ENCODE measurements around the gene UBE2S. TPM values are rescaled to one million over a fixed set of nuclear protein-coding genes. Genes with fewer than 3 reads are reported as not detected.

Gene UBE2S
- total RNA-seq, 1 experiment from 2014 or later: 291 TPM

DNA sequence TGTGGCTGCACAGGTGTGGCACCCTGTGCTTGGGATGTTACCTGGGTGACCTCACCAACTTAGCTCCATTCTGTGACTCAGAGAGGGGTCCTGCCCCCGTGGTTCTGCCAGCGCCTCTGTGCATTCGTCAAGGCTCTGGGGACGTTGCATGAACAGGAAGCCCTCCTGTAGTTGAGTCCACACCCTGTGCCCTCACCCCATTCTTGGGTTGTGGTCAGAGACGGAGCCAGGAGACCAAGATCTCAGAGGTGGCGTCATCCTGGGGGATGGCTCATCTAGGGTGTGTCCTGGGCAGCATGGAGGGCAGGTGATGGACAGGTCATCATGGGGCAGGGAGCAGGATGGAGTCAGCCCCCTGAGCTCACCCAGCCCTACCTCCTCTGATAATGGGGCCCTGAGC, 55.5 kb downstream of the UBE2S start:
- no peaks in the 10 kb centered on the region for H3K9me3 ChIP-seq (ENCODE audit: low read length)
- no peaks in the 10 kb centered on the region for H3K79me2 ChIP-seq (ENCODE audit: low read length)
- H3K9me2 ChIP-seq (replicated peaks; ENCODE audit: insufficient read depth, low read length): no peaks in the 10 kb centered on the region
- no peak overlapping the region for H3K4me2 ChIP-seq (ENCODE audit: low read depth, low read length, poor library complexity, severe bottlenecking)
- H3K36me3 ChIP-seq (ENCODE audit: insufficient read depth, low read length): no peaks in the 10 kb centered on the region
- no peak overlapping the region for H3K27ac ChIP-seq (ENCODE audit: low read length)
- H4K20me1 ChIP-seq (ENCODE audit: insufficient read depth, low read depth, low read length): no peaks in the 10 kb centered on the region; the same call in 1 of the 2 replicates
- H3K4me1 ChIP-seq (ENCODE audit: low read length): no peaks in the 10 kb centered on the region
- H3K9ac ChIP-seq (ENCODE audit: low read length): no peak overlapping the region
- H3K27me3 ChIP-seq (ENCODE audit: low read length): no peaks in the 10 kb centered on the region
- no peak overlapping the region for H3K4me3 ChIP-seq (ENCODE audit: low read length)
- no peak overlapping the region for H2AFZ ChIP-seq (ENCODE audit: low read length)
- no peak for DNase-seq

DNA sequence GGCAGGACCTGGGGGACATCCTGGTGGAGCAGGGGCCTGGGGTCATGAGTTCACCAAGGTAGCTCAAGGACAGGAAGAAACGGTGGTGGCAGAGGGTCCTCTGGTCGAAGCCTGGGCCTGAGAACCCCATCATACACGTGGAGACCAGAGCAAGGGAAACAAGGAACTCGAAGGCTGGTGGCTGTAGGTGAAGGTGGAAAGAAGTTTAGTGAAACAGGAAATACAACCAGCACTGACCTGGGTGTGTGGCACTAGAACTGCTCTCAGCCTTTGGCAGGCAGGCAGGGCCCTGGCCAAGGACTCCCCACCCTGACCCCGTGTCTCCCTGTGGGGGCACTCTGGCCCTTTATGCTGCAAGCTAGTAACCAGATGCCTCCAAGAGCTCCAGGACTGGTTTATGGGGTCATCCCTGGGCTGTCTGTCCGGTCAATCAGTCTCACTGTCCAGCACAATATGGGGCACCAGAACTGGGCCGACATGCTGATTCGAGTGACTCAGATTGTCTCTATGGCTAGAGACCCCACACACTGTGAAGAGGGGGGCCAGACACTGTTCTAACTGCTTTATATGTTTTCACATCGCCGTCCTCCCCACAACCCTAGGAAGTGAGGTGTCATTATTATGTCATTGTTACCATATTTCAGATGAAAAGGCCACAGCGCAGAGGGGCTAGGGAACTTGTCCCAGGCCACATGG, 56.8 kb downstream of the UBE2S start:
- no peaks in the 10 kb centered on the region for H3K4me1 ChIP-seq (ENCODE audit: low read length)
- H3K9ac ChIP-seq (ENCODE audit: low read length): no peak overlapping the region
- no peak overlapping the region for H3K4me2 ChIP-seq (ENCODE audit: low read depth, low read length, poor library complexity, severe bottlenecking)
- no peaks in the 10 kb centered on the region; the same call in 1 of the 2 replicates for H4K20me1 ChIP-seq (ENCODE audit: insufficient read depth, low read depth, low read length)
- no peak for DNase-seq
- no peaks in the 10 kb centered on the region for H3K9me2 ChIP-seq (replicated peaks; ENCODE audit: insufficient read depth, low read length)
- H3K4me3 ChIP-seq (ENCODE audit: low read length): no peak overlapping the region
- no peaks in the 10 kb centered on the region for H3K27me3 ChIP-seq (ENCODE audit: low read length)
- no peak overlapping the region for H3K27ac ChIP-seq (ENCODE audit: low read length)
- H3K79me2 ChIP-seq (ENCODE audit: low read length): no peaks in the 10 kb centered on the region
- no peaks in the 10 kb centered on the region for H3K9me3 ChIP-seq (ENCODE audit: low read length)
- no peak overlapping the region for H2AFZ ChIP-seq (ENCODE audit: low read length)
- no peaks in the 10 kb centered on the region for H3K36me3 ChIP-seq (ENCODE audit: insufficient read depth, low read length)

Other genes starting within 250 kb of the UBE2S start
- 2.5 and 4.2 TPM in 2 replicates for gene DNAAF3, start 241.2 kb downstream of the UBE2S start, total RNA-seq (2014; rRNA removed; shearing (Covaris generic); ENCODE audit: low replicate concordance)
- gene SYT5, start 227.5 kb downstream of the UBE2S start, total RNA-seq (2014; rRNA removed; shearing (Covaris generic); ENCODE audit: low replicate concordance): not detected in 2 replicates
- gene PTPRH, start 198.3 kb downstream of the UBE2S start, total RNA-seq (2014; rRNA removed; shearing (Covaris generic); ENCODE audit: low replicate concordance): 1.4 TPM in 1 of 2 replicates, not detected in the other
- 7.8 and 9.5 TPM in 2 replicates for gene TMEM86B, start 179.0 kb downstream of the UBE2S start, total RNA-seq (2014; rRNA removed; shearing (Covaris generic); ENCODE audit: low replicate concordance)
- gene PPP6R1, start 148.8 kb downstream of the UBE2S start, total RNA-seq (2014; rRNA removed; shearing (Covaris generic); ENCODE audit: low replicate concordance): 134 and 231 TPM in 2 replicates
- 35.0 and 62.5 TPM in 2 replicates for gene HSPBP1, start 127.7 kb downstream of the UBE2S start, total RNA-seq (2014; rRNA removed; shearing (Covaris generic); ENCODE audit: low replicate concordance)
- gene BRSK1, start 123.8 kb downstream of the UBE2S start, total RNA-seq (2014; rRNA removed; shearing (Covaris generic); ENCODE audit: low replicate concordance): 15.5 and 31.0 TPM in 2 replicates
- 0.61 TPM in 1 of 2 replicates, not detected in the other for gene TMEM150B, start 82.4 kb downstream of the UBE2S start, total RNA-seq (2014; rRNA removed; shearing (Covaris generic); ENCODE audit: low replicate concordance)
- gene KMT5C, start 67.9 kb downstream of the UBE2S start, total RNA-seq (2014; rRNA removed; shearing (Covaris generic); ENCODE audit: low replicate concordance): 10.3 and 46.1 TPM in 2 replicates
- not detected in 2 replicates for gene COX6B2, start 53.1 kb downstream of the UBE2S start, total RNA-seq (2014; rRNA removed; shearing (Covaris generic); ENCODE audit: low replicate concordance)
- gene GARIN5B, start 44.5 kb downstream of the UBE2S start, total RNA-seq (2014; rRNA removed; shearing (Covaris generic); ENCODE audit: low replicate concordance): not detected in 2 replicates
- 0.40 and 0.41 TPM in 2 replicates for gene IL11, start 37.3 kb downstream of the UBE2S start, total RNA-seq (2014; rRNA removed; shearing (Covaris generic); ENCODE audit: low replicate concordance)
- gene TMEM190, start 31.0 kb downstream of the UBE2S start, total RNA-seq (2014; rRNA removed; shearing (Covaris generic); ENCODE audit: low replicate concordance): not detected in 2 replicates
- 0.89 and 8.0 TPM in 2 replicates for gene TMEM238, start 23.5 kb downstream of the UBE2S start, total RNA-seq (2014; rRNA removed; shearing (Covaris generic); ENCODE audit: low replicate concordance)
- gene RPL28, start 21.9 kb downstream of the UBE2S start, total RNA-seq (2014; rRNA removed; shearing (Covaris generic); ENCODE audit: low replicate concordance): 959 and 1,311 TPM in 2 replicates
- gene SHISA7, start 35.5 kb upstream of the UBE2S start, total RNA-seq (2014; rRNA removed; shearing (Covaris generic); ENCODE audit: low replicate concordance): not detected in 2 replicates
- 102 and 151 TPM in 2 replicates for gene ISOC2, start 53.9 kb upstream of the UBE2S start, total RNA-seq (2014; rRNA removed; shearing (Covaris generic); ENCODE audit: low replicate concordance)
- not detected in 2 replicates for gene C19orf85, start 57.0 kb upstream of the UBE2S start, total RNA-seq (2014; rRNA removed; shearing (Covaris generic); ENCODE audit: low replicate concordance)
- gene ZNF628, start 68.8 kb upstream of the UBE2S start, total RNA-seq (2014; rRNA removed; shearing (Covaris generic); ENCODE audit: low replicate concordance): 1.1 and 6.2 TPM in 2 replicates
- 29.7 and 57.2 TPM in 2 replicates for gene NAT14, start 77.4 kb upstream of the UBE2S start, total RNA-seq (2014; rRNA removed; shearing (Covaris generic); ENCODE audit: low replicate concordance)
- 1.0 TPM in 1 of 2 replicates, not detected in the other for gene SSC5D, start 80.6 kb upstream of the UBE2S start, total RNA-seq (2014; rRNA removed; shearing (Covaris generic); ENCODE audit: low replicate concordance)
- not detected in 2 replicates for gene SBK2, start 129.3 kb upstream of the UBE2S start, total RNA-seq (2014; rRNA removed; shearing (Covaris generic); ENCODE audit: low replicate concordance)
- not detected in 2 replicates for gene SBK3, start 137.8 kb upstream of the UBE2S start, total RNA-seq (2014; rRNA removed; shearing (Covaris generic); ENCODE audit: low replicate concordance)
- gene ZNF579, start 173.1 kb upstream of the UBE2S start, total RNA-seq (2014; rRNA removed; shearing (Covaris generic); ENCODE audit: low replicate concordance): 5.0 and 8.5 TPM in 2 replicates
- 6.4 and 12.2 TPM in 2 replicates for gene FIZ1, start 191.7 kb upstream of the UBE2S start, total RNA-seq (2014; rRNA removed; shearing (Covaris generic); ENCODE audit: low replicate concordance)
- 8.4 and 20.3 TPM in 2 replicates for gene ZNF524, start 192.5 kb upstream of the UBE2S start, total RNA-seq (2014; rRNA removed; shearing (Covaris generic); ENCODE audit: low replicate concordance)
- 3.6 and 8.6 TPM in 2 replicates for gene ZNF865, start 197.9 kb upstream of the UBE2S start, total RNA-seq (2014; rRNA removed; shearing (Covaris generic); ENCODE audit: low replicate concordance)
- gene ZNF784, start 216.8 kb upstream of the UBE2S start, total RNA-seq (2014; rRNA removed; shearing (Covaris generic); ENCODE audit: low replicate concordance): 2.8 and 3.5 TPM in 2 replicates
- gene ZNF580, start 233.2 kb upstream of the UBE2S start, total RNA-seq (2014; rRNA removed; shearing (Covaris generic); ENCODE audit: low replicate concordance): 44.3 and 47.5 TPM in 2 replicates
- gene ZNF581, start 235.9 kb upstream of the UBE2S start, total RNA-seq (2014; rRNA removed; shearing (Covaris generic); ENCODE audit: low replicate concordance): 119 and 128 TPM in 2 replicates
- 26.2 and 54.8 TPM in 2 replicates for gene CCDC106, start 240.4 kb upstream of the UBE2S start, total RNA-seq (2014; rRNA removed; shearing (Covaris generic); ENCODE audit: low replicate concordance)
- gene U2AF2, start 247.2 kb upstream of the UBE2S start, total RNA-seq (2014; rRNA removed; shearing (Covaris generic); ENCODE audit: low replicate concordance): 107 and 272 TPM in 2 replicates

Data from Karpas-422 (cell line).